ENCODE measurements around the gene FAM170B. TPM values are rescaled to one million over a fixed set of nuclear protein-coding genes. Genes with fewer than 3 reads are reported as not detected.

FAM170B gene
- total RNA-seq, 2 experiments from 2014 or later, result not detected

DNA sequence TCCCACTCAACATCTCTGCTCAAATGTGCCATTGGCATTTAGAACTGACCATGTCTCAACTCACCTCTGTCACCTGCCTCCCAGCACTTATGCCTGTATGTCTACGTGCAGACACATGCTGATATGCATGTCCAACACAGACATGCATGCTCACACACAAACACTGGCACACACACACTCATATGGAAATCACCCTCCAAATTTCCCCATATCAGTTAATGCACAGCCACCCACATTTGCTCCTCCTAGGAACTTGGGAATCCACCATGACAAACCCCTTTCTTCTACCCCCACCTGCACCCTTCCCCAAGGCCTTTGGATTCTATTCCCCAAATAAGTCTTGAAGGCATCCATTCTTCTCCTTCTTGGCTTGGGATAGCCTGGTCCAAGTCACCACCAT is 4.4 kb downstream of the FAM170B start:
- Mint-ChIP-seq H3K27ac (no peak overlapping the region), H3K9me3 (ENCODE audit: insufficient read depth) (no peaks in the 10 kb centered on the region), H3K27me3 (ENCODE audit: low read depth) (peaks cover 18% of the 10 kb centered on the region), H3K4me1 (ENCODE audit: low read depth) (no peaks in the 10 kb centered on the region), H3K4me3 (no peak overlapping the region), H3K36me3 (ENCODE audit: low read depth) (no peaks in the 10 kb centered on the region)
- ATAC-seq (no peak), DNase-seq (no peak)
- POLR2A ChIA-PET, result no interaction called here
- CTCF ChIA-PET, result no interaction called here

DNA sequence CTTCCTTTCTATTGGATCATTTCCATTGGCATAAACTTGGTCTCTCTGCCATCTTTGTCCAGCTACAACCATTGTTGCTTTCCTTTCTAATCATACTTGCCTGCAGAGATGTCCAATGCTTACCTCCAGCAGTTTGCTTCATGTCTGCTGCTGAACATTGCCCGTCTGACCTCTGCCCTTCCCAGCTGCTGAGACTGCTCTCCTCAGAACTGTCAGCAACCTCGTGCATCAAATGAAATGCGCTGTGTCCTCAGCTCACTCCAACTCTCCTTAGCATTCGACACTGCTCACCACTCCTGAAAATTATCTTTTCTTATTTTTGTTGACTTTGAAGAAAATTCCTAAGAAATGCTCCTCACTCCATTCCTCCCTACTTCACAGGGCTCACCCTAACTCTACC is 5.0 kb downstream of the FAM170B start:
- CTCF ChIA-PET, result interaction anchor here (1.5 kb wide), 1 partner anchor 472 kb away, joined by 6 read pairs; no protein-coding TSS in a partner anchor
- H3K4me1 Mint-ChIP-seq (ENCODE audit: low read depth), result no peaks in the 10 kb centered on the region
- H3K9me3 Mint-ChIP-seq (ENCODE audit: insufficient read depth), result no peaks in the 10 kb centered on the region
- no peak overlapping the region for H3K4me3 Mint-ChIP-seq
- no peaks in the 10 kb centered on the region for H3K36me3 Mint-ChIP-seq (ENCODE audit: low read depth)
- H3K27me3 Mint-ChIP-seq (ENCODE audit: low read depth), result peaks cover 20% of the 10 kb centered on the region
- DNase-seq (no peak), ATAC-seq (no peak)
- POLR2A ChIA-PET, result no interaction called here
- no peak overlapping the region for H3K27ac Mint-ChIP-seq

DNA sequence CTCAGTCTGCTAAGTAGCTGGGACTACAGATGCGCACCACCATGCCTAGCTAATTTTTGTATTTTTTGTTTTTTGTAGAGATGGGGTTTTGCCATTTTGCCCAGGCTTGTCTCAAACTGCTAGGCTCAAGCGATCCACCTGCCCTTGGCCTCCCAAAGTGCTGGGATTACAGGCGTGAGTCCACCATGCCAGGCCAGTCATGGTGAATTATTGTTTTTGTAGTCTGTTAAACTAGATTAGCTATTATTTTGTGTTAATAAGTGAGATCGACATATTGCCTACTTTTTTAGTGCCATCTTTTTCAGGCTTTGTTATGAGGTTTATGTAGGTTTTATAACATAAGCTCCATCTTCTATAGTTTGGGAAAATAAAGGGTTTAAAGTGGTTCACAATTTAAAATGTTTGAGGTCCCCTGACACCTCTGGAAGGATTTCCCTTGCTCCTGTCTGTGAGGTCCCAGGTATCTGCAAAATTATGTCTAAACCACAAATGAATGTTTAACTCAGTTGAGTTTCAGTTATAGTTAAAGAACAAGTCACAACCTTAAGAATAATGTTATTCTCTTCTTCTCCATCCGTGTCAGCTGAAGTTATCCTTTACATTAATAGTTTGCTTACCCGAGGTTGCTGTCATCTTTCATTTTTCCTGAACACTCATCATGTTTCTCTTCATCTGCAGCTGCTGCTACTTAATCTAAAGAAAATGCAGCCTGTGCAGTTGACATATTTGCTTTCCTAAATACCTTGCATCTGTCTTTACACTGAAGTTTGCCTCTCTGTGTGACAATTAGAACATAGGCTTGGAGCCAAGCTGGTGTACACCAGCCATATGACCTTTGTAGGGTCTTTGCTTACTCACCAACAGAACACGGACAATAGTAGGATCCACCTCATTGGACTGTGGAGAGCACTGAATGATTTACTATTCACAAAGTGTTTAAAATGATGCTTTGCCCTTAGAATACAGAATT is 9.6 kb downstream of the FAM170B start:
- CTCF ChIA-PET, result no interaction called here
- Mint-ChIP-seq H3K9me3 (ENCODE audit: insufficient read depth) (no peaks in the 10 kb centered on the region), H3K4me1 (ENCODE audit: low read depth) (no peaks in the 10 kb centered on the region), H3K36me3 (ENCODE audit: low read depth) (no peaks in the 10 kb centered on the region), H3K4me3 (no peak overlapping the region), H3K27me3 (ENCODE audit: low read depth) (peaks cover 36% of the 10 kb centered on the region), H3K27ac (no peak overlapping the region)
- POLR2A ChIA-PET, result no interaction called here
- DNase-seq (no peak), ATAC-seq (no peak)

DNA sequence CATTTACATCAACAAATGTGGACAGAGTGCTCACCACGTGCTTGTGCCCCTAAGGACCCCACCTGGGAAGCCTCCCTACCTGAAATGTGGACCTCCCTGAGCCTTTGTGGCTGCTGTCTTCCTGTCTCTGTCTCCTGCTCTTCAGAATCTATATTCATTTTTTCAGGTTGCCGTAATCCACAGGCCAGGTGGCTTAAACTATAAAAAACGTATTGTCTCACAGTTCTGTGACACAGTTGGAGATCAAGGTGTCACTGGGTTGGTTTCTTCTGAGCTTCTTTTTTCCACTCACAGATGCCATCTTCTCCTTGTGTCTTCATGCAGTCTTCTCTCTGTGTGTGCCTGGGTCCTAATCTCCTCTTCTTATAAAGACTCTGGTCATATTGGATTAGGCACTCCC is 12.9 kb downstream of the FAM170B start:
- no peak for DNase-seq
- Mint-ChIP-seq H3K27me3 (ENCODE audit: low read depth) (peaks cover 55% of the 10 kb centered on the region), H3K4me1 (ENCODE audit: low read depth) (peaks cover 5% of the 10 kb centered on the region), H3K36me3 (ENCODE audit: low read depth) (no peaks in the 10 kb centered on the region), H3K4me3 (no peak overlapping the region), H3K9me3 (ENCODE audit: insufficient read depth) (no peaks in the 10 kb centered on the region), H3K27ac (no peak overlapping the region)
- no peak for ATAC-seq
- POLR2A ChIA-PET, result no interaction called here
- CTCF ChIA-PET, result no interaction called here

DNA sequence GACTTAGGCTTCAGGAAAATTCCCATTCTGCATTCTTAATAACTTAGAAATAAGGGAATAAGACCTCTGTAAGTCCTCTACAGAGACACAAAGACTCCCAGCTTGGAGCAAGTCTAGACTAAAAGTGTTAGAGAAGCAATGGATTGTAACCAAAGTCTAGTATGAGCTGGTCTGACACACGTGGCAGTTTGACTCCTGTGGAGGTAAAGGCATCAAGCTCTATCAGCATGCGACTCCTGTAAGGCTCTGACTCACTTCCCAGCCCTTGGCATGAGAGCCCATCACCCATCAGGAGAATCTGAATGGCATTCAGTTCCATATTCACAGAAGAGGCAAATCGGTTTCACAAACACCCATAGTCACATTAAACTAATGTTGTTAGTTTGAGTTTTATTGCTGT is 14.1 kb downstream of the FAM170B start:
- Mint-ChIP-seq H3K4me1 (ENCODE audit: low read depth) (peaks cover 7% of the 10 kb centered on the region), H3K9me3 (ENCODE audit: insufficient read depth) (no peaks in the 10 kb centered on the region), H3K4me3 (no peak overlapping the region), H3K27me3 (ENCODE audit: low read depth) (peaks cover 54% of the 10 kb centered on the region), H3K36me3 (ENCODE audit: low read depth) (no peaks in the 10 kb centered on the region), H3K27ac (no peak overlapping the region)
- ATAC-seq, result no peak
- no peak for DNase-seq
- ChIA-PET POLR2A (no interaction called here), CTCF (no interaction called here)

DNA sequence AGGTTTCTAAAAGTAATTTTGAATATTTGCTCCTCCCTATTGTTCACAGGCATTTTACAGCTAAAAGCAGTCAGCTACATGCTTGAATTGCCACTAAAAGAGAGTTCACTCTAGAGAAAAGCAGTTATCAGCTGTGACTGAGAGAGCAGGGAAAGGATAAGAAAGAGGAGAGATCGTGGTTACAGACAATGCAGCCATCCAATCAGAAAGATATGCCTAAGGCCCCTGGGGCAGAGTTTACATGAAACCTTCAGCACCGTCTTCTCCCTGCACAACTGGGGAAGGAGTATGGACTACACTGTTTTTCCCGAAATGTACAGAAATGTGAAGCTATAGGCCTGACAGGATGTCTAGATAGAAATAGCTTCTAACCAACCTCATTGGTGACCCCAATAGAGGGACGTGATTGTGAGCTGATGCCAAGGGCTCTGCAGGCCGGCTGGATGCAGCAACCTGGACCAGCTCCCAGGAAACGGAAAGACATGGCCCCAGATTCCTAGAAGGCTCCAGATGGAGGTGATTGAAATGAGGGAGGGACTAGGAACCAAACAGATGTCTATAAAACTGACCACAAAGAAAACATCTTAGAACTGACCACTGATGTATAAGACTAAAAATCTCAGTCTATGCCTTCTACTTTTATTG is 15.3 kb downstream of the FAM170B start:
- Mint-ChIP-seq H3K36me3 (ENCODE audit: low read depth) (no peaks in the 10 kb centered on the region), H3K4me1 (ENCODE audit: low read depth) (peaks cover 8% of the 10 kb centered on the region), H3K4me3 (no peak overlapping the region), H3K27ac (no peak overlapping the region), H3K27me3 (ENCODE audit: low read depth) (peaks cover 52% of the 10 kb centered on the region), H3K9me3 (ENCODE audit: insufficient read depth) (no peaks in the 10 kb centered on the region)
- ATAC-seq, result no peak
- CTCF ChIA-PET, result no interaction called here
- POLR2A ChIA-PET, result no interaction called here
- no peak for DNase-seq

DNA sequence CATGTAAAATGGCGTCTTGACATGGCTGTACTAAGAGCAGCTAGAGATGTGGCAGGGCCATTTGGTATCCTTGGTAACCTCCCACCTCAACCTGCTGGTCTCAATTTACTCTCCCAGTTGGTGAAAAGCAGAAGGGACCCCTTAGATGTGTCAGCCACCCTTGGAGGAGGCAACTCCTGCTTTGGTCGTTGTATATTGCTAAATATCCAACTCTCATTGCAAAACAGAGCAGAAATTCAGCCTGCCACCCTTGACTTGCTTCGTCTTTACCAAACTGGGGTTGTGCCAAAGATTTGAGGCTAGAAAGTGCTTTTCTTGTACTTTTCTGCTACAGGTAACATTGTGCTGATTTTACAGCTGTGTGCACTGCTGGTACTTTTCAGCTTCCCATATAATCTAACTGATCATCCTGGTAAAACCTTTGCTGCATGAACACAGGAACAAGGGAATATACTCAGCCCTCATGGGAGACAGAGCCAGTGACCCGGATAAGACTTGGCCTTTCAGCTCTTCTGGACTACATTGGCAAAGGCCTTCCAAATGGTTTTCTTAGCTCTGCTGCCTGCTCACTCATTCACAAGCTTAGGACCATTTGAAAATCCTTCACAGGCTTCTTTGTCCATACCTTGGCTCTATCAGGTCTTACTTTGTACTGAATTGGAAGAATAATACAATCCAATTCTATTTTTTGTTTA is 16.3 kb downstream of the FAM170B start:
- Mint-ChIP-seq H3K36me3 (ENCODE audit: low read depth) (no peaks in the 10 kb centered on the region), H3K9me3 (ENCODE audit: insufficient read depth) (no peaks in the 10 kb centered on the region), H3K27ac (no peak overlapping the region), H3K4me3 (no peak overlapping the region), H3K27me3 (ENCODE audit: low read depth) (peaks cover 57% of the 10 kb centered on the region), H3K4me1 (ENCODE audit: low read depth) (peaks cover 8% of the 10 kb centered on the region)
- POLR2A ChIA-PET, result no interaction called here
- CTCF ChIA-PET, result no interaction called here
- ATAC-seq (no peak), DNase-seq (no peak)

DNA sequence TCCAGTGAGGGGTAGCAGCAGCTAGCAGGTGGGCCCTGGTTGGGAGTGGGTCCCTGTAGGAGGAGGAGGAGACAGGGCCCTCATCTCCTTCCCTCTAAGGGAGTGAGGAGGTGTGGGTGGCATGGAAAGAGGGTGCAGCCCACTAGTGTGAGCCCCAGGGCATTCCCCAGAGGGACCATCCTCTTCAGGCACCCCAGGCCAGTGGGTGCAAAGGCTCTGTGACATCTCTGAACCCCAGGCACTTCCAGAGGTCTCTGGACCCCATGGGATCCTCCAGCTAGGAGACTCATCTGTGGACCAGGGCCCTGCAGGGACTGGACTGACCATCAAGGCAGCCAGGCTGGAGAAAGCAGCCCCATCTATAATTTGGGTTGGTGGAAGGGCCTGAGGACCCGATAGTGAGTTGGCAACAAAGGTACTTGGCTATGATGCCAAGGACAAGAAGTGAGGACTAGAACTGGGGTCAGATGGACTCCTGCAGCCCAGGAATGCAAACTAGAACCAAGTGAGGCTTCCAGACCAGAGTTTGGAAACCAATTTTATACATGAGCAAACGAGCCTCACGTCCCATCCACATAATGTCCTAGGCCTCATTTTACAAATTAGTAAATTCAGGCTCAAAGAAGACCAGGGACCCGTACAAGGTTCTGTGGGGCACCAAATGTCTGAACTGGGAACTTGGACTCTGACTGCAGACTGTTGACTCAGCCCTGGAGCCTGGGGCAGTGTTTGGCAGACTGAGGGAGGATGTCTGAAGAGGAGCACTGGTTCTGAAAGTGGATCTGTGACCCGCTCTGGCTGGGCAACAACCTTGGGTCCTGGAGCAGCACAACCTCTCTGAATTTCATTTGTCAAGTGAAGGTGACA is 17.1 kb downstream of the FAM170B start:
- no peak for DNase-seq
- Mint-ChIP-seq H3K27ac (no peak overlapping the region), H3K4me3 (no peak overlapping the region), H3K9me3 (ENCODE audit: insufficient read depth) (no peaks in the 10 kb centered on the region), H3K4me1 (ENCODE audit: low read depth) (peaks cover 8% of the 10 kb centered on the region), H3K36me3 (ENCODE audit: low read depth) (no peaks in the 10 kb centered on the region), H3K27me3 (ENCODE audit: low read depth) (peaks cover 61% of the 10 kb centered on the region)
- ATAC-seq, result no peak
- ChIA-PET CTCF (no interaction called here), POLR2A (no interaction called here)

DNA sequence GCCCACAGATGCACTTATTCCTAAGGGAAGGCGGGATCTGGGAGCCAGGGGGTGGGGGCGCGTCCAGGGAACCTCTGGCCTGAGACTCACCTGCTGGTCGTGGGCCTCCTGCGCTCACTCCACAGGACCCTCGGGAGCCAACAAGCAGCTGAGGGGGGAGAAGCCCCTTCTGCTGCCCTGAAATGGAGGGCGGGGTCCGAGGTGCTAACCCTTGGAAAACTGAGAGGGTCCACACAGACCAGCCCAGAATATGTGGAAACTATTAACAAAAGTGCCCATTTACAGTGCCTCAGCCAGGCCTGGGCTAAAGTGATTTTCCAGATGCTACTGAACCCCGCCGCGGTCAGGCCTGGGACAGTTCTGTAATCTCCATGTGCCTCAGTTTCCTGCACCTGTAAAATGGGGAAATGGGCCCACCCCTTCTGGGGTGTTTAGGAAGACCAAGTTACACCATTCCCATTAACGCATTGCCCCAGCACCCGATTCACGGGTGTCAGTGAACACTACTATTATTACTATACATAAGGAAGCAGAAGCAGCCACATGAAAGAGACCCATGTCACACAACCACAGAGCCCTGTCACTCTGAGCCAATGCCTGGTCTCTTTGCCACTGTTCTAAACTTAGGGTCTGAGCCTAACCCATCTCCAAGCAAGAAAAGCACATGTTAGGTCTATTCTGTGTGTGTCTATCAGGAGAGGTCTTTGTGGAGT is 17.9 kb downstream of the FAM170B start:
- peaks cover 61% of the 10 kb centered on the region for H3K27me3 Mint-ChIP-seq (ENCODE audit: low read depth)
- peak; percentile 56 for DNase-seq
- ATAC-seq, result peak; percentile 53
- peaks cover 8% of the 10 kb centered on the region for H3K4me1 Mint-ChIP-seq (ENCODE audit: low read depth)
- no peak overlapping the region for H3K27ac Mint-ChIP-seq
- no peaks in the 10 kb centered on the region for H3K36me3 Mint-ChIP-seq (ENCODE audit: low read depth)
- ChIA-PET POLR2A (no interaction called here), CTCF (no interaction called here)
- no peak overlapping the region for H3K4me3 Mint-ChIP-seq
- no peaks in the 10 kb centered on the region for H3K9me3 Mint-ChIP-seq (ENCODE audit: insufficient read depth)

DNA sequence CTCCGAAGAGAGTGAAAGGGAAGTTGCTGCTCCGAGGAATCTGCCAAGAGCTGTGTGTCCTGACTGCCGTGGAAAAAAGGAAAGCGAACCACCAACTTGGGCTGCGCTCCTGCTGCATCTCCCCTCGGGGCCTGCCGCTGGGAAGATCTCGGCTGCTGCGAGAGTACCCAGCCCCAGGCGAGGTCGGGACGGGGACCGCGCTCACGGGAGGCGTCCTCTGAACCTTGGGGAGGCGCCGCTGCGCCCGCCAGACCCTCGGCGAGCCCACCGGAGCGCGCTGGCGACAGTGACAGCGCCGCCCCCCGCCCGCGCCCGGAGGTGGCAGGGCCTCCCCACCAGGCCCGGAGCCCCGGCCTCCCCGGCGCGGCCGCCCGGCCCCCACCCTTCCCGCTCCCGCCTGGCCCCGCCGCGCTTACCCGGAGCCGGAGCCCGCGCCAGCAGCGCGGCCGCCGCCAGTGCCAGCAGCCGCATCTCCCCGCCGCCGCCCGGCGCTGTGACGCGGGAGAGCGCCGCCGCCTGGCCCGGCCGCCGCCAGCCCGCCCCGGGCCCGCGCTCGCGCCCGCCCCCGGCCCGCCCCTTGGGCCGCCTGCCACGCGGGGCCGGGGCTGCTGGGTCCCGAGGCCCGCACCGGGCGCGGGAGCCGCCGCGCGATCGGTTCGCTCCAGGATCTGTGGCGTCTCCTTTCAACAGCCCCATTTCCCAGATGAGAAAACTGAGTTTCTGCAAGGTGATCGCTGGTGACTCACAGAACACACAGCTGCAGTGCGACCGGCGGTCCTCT is 18.6 kb downstream of the FAM170B start, which contains the start of gene VSTM4:
VSTM4 (minus strand) TSS at position 508 of the 781 bp plus-strand sequence; CDS start at position 471, 37 bp downstream.
- ATAC-seq (peak; percentile 73), DNase-seq (no peak)
- ChIA-PET CTCF (no interaction called here), POLR2A (no interaction called here)
- H3K27me3 Mint-ChIP-seq (ENCODE audit: low read depth), result peaks cover 55% of the 10 kb centered on the region
- peaks cover 8% of the 10 kb centered on the region for H3K4me1 Mint-ChIP-seq (ENCODE audit: low read depth)
- no peaks in the 10 kb centered on the region for H3K9me3 Mint-ChIP-seq (ENCODE audit: insufficient read depth)
- no peak within 1 kb of the TSS for H3K27ac Mint-ChIP-seq
- H3K4me3 Mint-ChIP-seq, result no peak within 1 kb of the TSS
- H3K36me3 Mint-ChIP-seq (ENCODE audit: low read depth), result no peaks in the 10 kb centered on the region

DNA sequence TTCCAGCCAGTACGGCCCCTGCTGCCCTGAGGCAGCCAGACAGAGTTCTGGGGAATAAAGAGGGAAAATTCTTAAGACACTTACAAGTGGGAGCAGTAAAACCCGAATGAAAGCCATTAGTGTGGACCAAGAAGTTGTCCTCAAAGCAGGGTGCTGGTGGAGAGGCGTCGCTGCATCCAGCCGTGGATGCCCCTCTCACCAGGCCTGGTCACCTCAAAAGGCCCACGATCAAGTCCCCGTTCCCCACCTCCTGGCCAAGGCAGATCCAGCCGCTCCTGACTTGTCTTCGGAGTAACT is 19.2 kb downstream of the FAM170B start:
- Mint-ChIP-seq H3K27ac (no peak overlapping the region), H3K27me3 (ENCODE audit: low read depth) (peaks cover 52% of the 10 kb centered on the region), H3K4me3 (no peak overlapping the region), H3K36me3 (ENCODE audit: low read depth) (no peaks in the 10 kb centered on the region), H3K9me3 (ENCODE audit: insufficient read depth) (no peaks in the 10 kb centered on the region), H3K4me1 (ENCODE audit: low read depth) (peaks cover 8% of the 10 kb centered on the region)
- DNase-seq (no peak), ATAC-seq (no peak)
- CTCF ChIA-PET, result no interaction called here
- POLR2A ChIA-PET, result no interaction called here

Measured in activated CD8-positive, alpha-beta T cell treated with anti-CD3 and anti-CD28 coated beads, Interleukin-2, amount 10 ng/mL, durations not matched to agents 7 days and 5 days (primary cell).